Mucosa of rectum (tissue), 2 donors: Measurements from ENCODE around the gene NR3C1.

Experiments
- H3K27ac ChIP-seq, 2 donors: one replicate each; pipeline ENCODE4 v1.7.0; 2013; ENCODE audit warnings: inconsistent platforms in 2 of 2, low read depth in 2 of 2, low read length in 2 of 2
- H3K27me3 ChIP-seq, 2 donors: one replicate each; pipeline ENCODE4 v1.7.0; 2013; ENCODE audit warnings: low read length in 2 of 2; ENCODE audit not compliant: control insufficient read depth in 2 of 2, insufficient read depth in 2 of 2
- H3K36me3 ChIP-seq, 2 donors: one replicate each; pipeline ENCODE4 v1.7.0; 2013; ENCODE audit warnings: low read length in 2 of 2; ENCODE audit not compliant: control insufficient read depth in 2 of 2, insufficient read depth in 2 of 2
- H3K4me1 ChIP-seq, 2 donors: one replicate each; pipeline ENCODE4 v1.7.0; 2013; ENCODE audit warnings: low read length in 2 of 2, mild to moderate bottlenecking in 1 of 2; ENCODE audit not compliant: control insufficient read depth in 2 of 2, insufficient read depth in 2 of 2
- H3K4me3 ChIP-seq, 2 donors: one replicate each; pipeline ENCODE4 v1.7.0; 2013; ENCODE audit warnings: low read length in 2 of 2
- H3K9ac ChIP-seq, 2 donors: one replicate each; pipeline ENCODE4 v1.7.0; 2013; ENCODE audit warnings: low read length in 2 of 2, low read depth in 1 of 2, mild to moderate bottlenecking in 1 of 2
- H3K9me3 ChIP-seq, 2 donors: one replicate each; pipeline ENCODE4 v1.7.0; 2013; ENCODE audit warnings: low read length in 2 of 2; ENCODE audit not compliant: control insufficient read depth in 2 of 2
- donor health status: healthy.
- donor health status: Normal muscosa, but diverticular disease.

NR3C1 gene

GRCh38 chr5:143271431-143271830, 132.1 kb downstream of the NR3C1 start:
- no peaks in the 10 kb centered on the region for H3K4me1 ChIP-seq
- no peak overlapping the region for H3K9ac ChIP-seq
- H3K9me3 ChIP-seq: peaks cover 0 to 3% of the 10 kb centered on the region in 2 donors
- no peaks in the 10 kb centered on the region for H3K36me3 ChIP-seq
- H3K27ac ChIP-seq: no peak overlapping the region
- H3K4me3 ChIP-seq: no peak overlapping the region
- no peaks in the 10 kb centered on the region for H3K27me3 ChIP-seq

- H3K36me3 ChIP-seq: no peaks in the 10 kb centered on the region
- H3K9ac ChIP-seq: no peak overlapping the region
- no peaks in the 10 kb centered on the region for H3K27me3 ChIP-seq
- no peaks in the 10 kb centered on the region for H3K4me1 ChIP-seq
- H3K9me3 ChIP-seq: peaks cover 0 to 3% of the 10 kb centered on the region in 2 donors
- no peak overlapping the region for H3K27ac ChIP-seq
- no peak overlapping the region for H3K4me3 ChIP-seq
These were observed 135.1 kb downstream of the NR3C1 start for GRCh38 chr5:143268388-143268787.

- H3K27me3 ChIP-seq: no peaks in the 10 kb centered on the region
- H3K9me3 ChIP-seq: peaks cover 0 to 3% of the 10 kb centered on the region in 2 donors
- no peak overlapping the region for H3K4me3 ChIP-seq
- no peaks in the 10 kb centered on the region for H3K4me1 ChIP-seq
- H3K9ac ChIP-seq: no peak overlapping the region
- H3K36me3 ChIP-seq: no peaks in the 10 kb centered on the region
- H3K27ac ChIP-seq: no peak overlapping the region
These were observed 136.3 kb downstream of the NR3C1 start for GRCh38 chr5:143267186-143267585.

- H3K9ac ChIP-seq: no peak overlapping the region
- H3K27me3 ChIP-seq: no peaks in the 10 kb centered on the region
- no peaks in the 10 kb centered on the region for H3K4me1 ChIP-seq
- peaks cover 0 to 3% of the 10 kb centered on the region in 2 donors for H3K9me3 ChIP-seq
- H3K4me3 ChIP-seq: no peak overlapping the region
- H3K27ac ChIP-seq: no peak overlapping the region
- no peaks in the 10 kb centered on the region for H3K36me3 ChIP-seq
These were observed 137.5 kb downstream of the NR3C1 start for GRCh38 chr5:143265995-143266394.

GRCh38 chr5:143263272-143263810, 140.1 kb downstream of the NR3C1 start:
- Histone ChIP-seq H3K4me3 (no peak overlapping the region), H3K27ac (no peak overlapping the region), H3K36me3 (no peaks in the 10 kb centered on the region), H3K27me3 (no peaks in the 10 kb centered on the region), H3K9me3 (peaks cover 0 to 3% of the 10 kb centered on the region in 2 donors), H3K9ac (no peak overlapping the region), H3K4me1 (no peaks in the 10 kb centered on the region)

GRCh38 chr5:143262393-143263174, 140.9 kb downstream of the NR3C1 start:
- Histone ChIP-seq H3K4me3 (no peak overlapping the region), H3K9ac (no peak overlapping the region), H3K27me3 (no peaks in the 10 kb centered on the region), H3K9me3 (peaks cover 0 to 2% of the 10 kb centered on the region in 2 donors), H3K36me3 (no peaks in the 10 kb centered on the region), H3K27ac (no peak overlapping the region), H3K4me1 (no peaks in the 10 kb centered on the region)

- Histone ChIP-seq H3K27ac (no peak overlapping the region), H3K27me3 (no peaks in the 10 kb centered on the region), H3K36me3 (no peaks in the 10 kb centered on the region), H3K9me3 (no peaks in the 10 kb centered on the region), H3K4me1 (no peaks in the 10 kb centered on the region), H3K9ac (no peak overlapping the region), H3K4me3 (no peak overlapping the region)
These were observed 141.6 kb downstream of the NR3C1 start for GRCh38 chr5:143261748-143262392.

- Histone ChIP-seq H3K9ac (no peak overlapping the region), H3K4me3 (no peak overlapping the region), H3K9me3 (no peaks in the 10 kb centered on the region), H3K27ac (no peak overlapping the region), H3K36me3 (no peaks in the 10 kb centered on the region), H3K27me3 (no peaks in the 10 kb centered on the region), H3K4me1 (no peaks in the 10 kb centered on the region)
These were observed 144.3 kb downstream of the NR3C1 start for GRCh38 chr5:143259254-143259605.

GRCh38 chr5:143258559-143259253, 144.8 kb downstream of the NR3C1 start:
- H3K4me3 ChIP-seq: no peak overlapping the region
- no peak overlapping the region for H3K9ac ChIP-seq
- H3K9me3 ChIP-seq: no peaks in the 10 kb centered on the region
- no peak overlapping the region for H3K27ac ChIP-seq
- H3K36me3 ChIP-seq: no peaks in the 10 kb centered on the region
- no peaks in the 10 kb centered on the region for H3K27me3 ChIP-seq
- H3K4me1 ChIP-seq: no peaks in the 10 kb centered on the region

- Histone ChIP-seq H3K9me3 (no peaks in the 10 kb centered on the region), H3K4me3 (no peak overlapping the region), H3K27me3 (no peaks in the 10 kb centered on the region)
These were observed 148.7 kb downstream of the NR3C1 start for GRCh38 chr5:143254819-143255218.

More at GRCh38 chr5:143254819-143255218, 148.7 kb downstream of the NR3C1 start:
- no peaks in the 10 kb centered on the region for H3K36me3 ChIP-seq
- no peak overlapping the region for H3K9ac ChIP-seq
- no peaks in the 10 kb centered on the region for H3K4me1 ChIP-seq
- no peak overlapping the region for H3K27ac ChIP-seq
